ENCODE data around the gene BTBD9. TPM values are rescaled to one million over a fixed set of nuclear protein-coding genes. Genes with fewer than 3 reads are reported as not detected.

BTBD9 gene
- total RNA-seq, 1 experiment from 2014 or later, result 8.9 TPM

DNA sequence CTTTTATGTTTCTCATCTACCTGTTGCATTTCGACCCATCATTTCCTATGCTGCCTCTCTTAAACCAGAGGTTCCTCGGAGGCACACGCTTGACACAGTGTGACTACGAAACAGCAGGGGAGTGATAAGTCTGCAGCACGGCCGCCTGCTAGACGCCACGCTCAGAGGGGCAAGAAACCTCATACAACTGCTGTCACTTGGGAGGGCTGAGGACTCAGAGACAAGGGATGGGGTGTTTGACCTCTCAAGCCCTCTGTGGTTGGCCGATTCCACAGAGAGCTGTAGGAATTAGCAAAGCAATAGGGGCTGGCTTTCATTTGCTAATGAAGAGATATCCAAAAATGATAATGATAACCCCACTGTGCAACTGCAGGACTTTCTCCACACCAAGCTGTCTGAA lies 447.7 kb downstream of the BTBD9 start:
- Histone ChIP-seq H3K23ac (ENCODE audit: insufficient read length, low read depth, low read length) (no peak overlapping the region), H3K27ac (ENCODE audit: insufficient read length, low read depth, low read length) (no peak overlapping the region), H2BK120ac (ENCODE audit: low read depth, low read length, poor library complexity, severe bottlenecking) (no peak overlapping the region), H4K5ac (ENCODE audit: insufficient read length, low read depth, low read length) (no peak overlapping the region), H3K4ac (ENCODE audit: low read depth, low read length) (no peak overlapping the region), H3K79me2 (ENCODE audit: insufficient read depth, low read length) (no peaks in the 10 kb centered on the region), H4K8ac (replicated peaks; ENCODE audit: insufficient read length, low read depth, low read length) (no peak overlapping the region), H2AK5ac (ENCODE audit: insufficient read length, low read length) (no peak overlapping the region), H3K9ac (ENCODE audit: extremely low read depth, insufficient read length, low read length) (no peak overlapping the region), H3T11ph (ENCODE audit: low read length) (no peak overlapping the region), H3K9me3 (ENCODE audit: control insufficient read depth, low read depth, low read length) (no peaks in the 10 kb centered on the region), H3K56ac (ENCODE audit: insufficient read length, low read depth, low read length) (no peak overlapping the region), H3K79me1 (ENCODE audit: insufficient read depth, low read depth, low read length, poor library complexity, severe bottlenecking) (no peaks in the 10 kb centered on the region), H3K23me2 (ENCODE audit: insufficient read length, low read depth, low read length, poor library complexity, severe bottlenecking) (no peaks in the 10 kb centered on the region), H3K4me2 (ENCODE audit: insufficient read depth, insufficient read length, low read length) (no peak overlapping the region), H2AFZ (ENCODE audit: low read length) (no peak overlapping the region), H3K4me1 (ENCODE audit: insufficient read depth, low read length) (peaks cover 11% of the 10 kb centered on the region; the same call in 1 of the 2 replicates), H3K14ac (ENCODE audit: insufficient read depth, low read length) (no peak overlapping the region), H4K91ac (ENCODE audit: insufficient read length, low read depth, low read length) (no peak overlapping the region), H3K27me3 (ENCODE audit: insufficient read depth, low read length) (no peaks in the 10 kb centered on the region), H2BK20ac (ENCODE audit: low read depth, low read length, poor library complexity, severe bottlenecking) (no peak overlapping the region), H3K18ac (ENCODE audit: insufficient read length, low read depth, low read length) (no peak overlapping the region), H2BK5ac (ENCODE audit: insufficient read length, low read length) (no peak overlapping the region), H2BK15ac (ENCODE audit: low read depth, low read length) (no peak overlapping the region), H4K20me1 (ENCODE audit: control insufficient read depth, insufficient read depth, insufficient read length) (no peaks in the 10 kb centered on the region), H2BK12ac (ENCODE audit: insufficient read length, low read depth, low read length) (no peak overlapping the region)
- Mint-ChIP-seq H3K27ac (peak overlapping the region in 2 of 3 experiments; percentile 33 to 48; a peak in 2 of 7 replicates), H3K27me3 (ENCODE audit: low read depth) (no peaks in the 10 kb centered on the region), H3K4me1 (peaks cover 42 to 52% of the 10 kb centered on the region in 2 experiments), H3K36me3 (ENCODE audit: insufficient read depth in 1 of 3, low read depth in 3 of 3) (no peaks in the 10 kb centered on the region), H3K4me3 (peak overlapping the region in 1 of 2 experiments; percentile 53; a peak in 2 of 5 replicates), H3K9me3 (no peaks in the 10 kb centered on the region)
- no peak for DNase-seq
- TF ChIP-seq, protein P1, sequence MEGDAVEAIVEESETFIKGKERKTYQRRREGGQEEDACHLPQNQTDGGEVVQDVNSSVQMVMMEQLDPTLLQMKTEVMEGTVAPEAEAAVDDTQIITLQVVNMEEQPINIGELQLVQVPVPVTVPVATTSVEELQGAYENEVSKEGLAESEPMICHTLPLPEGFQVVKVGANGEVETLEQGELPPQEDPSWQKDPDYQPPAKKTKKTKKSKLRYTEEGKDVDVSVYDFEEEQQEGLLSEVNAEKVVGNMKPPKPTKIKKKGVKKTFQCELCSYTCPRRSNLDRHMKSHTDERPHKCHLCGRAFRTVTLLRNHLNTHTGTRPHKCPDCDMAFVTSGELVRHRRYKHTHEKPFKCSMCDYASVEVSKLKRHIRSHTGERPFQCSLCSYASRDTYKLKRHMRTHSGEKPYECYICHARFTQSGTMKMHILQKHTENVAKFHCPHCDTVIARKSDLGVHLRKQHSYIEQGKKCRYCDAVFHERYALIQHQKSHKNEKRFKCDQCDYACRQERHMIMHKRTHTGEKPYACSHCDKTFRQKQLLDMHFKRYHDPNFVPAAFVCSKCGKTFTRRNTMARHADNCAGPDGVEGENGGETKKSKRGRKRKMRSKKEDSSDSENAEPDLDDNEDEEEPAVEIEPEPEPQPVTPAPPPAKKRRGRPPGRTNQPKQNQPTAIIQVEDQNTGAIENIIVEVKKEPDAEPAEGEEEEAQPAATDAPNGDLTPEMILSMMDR (conservative IDR thresholded peaks at IDR 0.05), result no peak
- no CpG with 5 or more reads among the region's 9 CpGs for WGBS (ENCODE audit: extremely low coverage, insufficient read length, low lambda C conversion rate)

Measured in H9 (cell line).